GM23338 (cell line): Measurements from ENCODE around the gene MDH1. TPM values are rescaled to one million over a fixed set of nuclear protein-coding genes. Genes with fewer than 3 reads are reported as not detected.

Source experiments
- ATAC-seq: fragments of 200-7000 bp; cut with Tn5 transposase; 3 replicates; pipeline ENCODE4 v1.9.1; 2020
- DNase-seq: peaks from one replicate; pipeline ENCODE4 v3.0.0-alpha.2; 2015; ENCODE audit warnings: low spot score
- H2AFZ ChIP-seq: fragments of 200-600 bp; sonication (generic); 2 replicates; pipeline ENCODE4 v1.8.0; 2016; ENCODE audit warnings: antibody characterized with exemption, mild to moderate bottlenecking, moderate library complexity
- H3F3A ChIP-seq: fragments of 200-600 bp; sonication (generic); replicated peaks from 2 replicates; pipeline ENCODE4 v1.8.0; 2017; ENCODE audit warnings: antibody characterized with exemption, mixed run types, low read depth
- H3K27ac ChIP-seq: fragments of 200-600 bp; sonication (generic); 2 replicates; pipeline ENCODE4 v1.6.1; 2016; ENCODE audit warnings: low read depth
- H3K27me3 ChIP-seq: fragments of 200-600 bp; sonication (generic); 2 replicates; pipeline ENCODE4 v1.8.0; 2016; ENCODE audit warnings: mild to moderate bottlenecking, mixed run types, moderate library complexity; ENCODE audit not compliant: insufficient read depth
- H3K36me3 ChIP-seq: fragments of 200-600 bp; sonication (generic); 2 replicates; pipeline ENCODE4 v1.8.0; 2016; ENCODE audit warnings: mild to moderate bottlenecking; ENCODE audit not compliant: insufficient read depth
- H3K4me1 ChIP-seq: fragments of 200-600 bp; sonication (generic); 2 replicates; pipeline ENCODE4 v1.8.0; 2016; ENCODE audit warnings: mild to moderate bottlenecking, moderate library complexity; ENCODE audit not compliant: insufficient read depth
- H3K4me2 ChIP-seq: fragments of 200-600 bp; sonication (generic); 2 replicates; pipeline ENCODE4 v1.7.1; 2017; ENCODE audit warnings: mixed run types
- H3K4me3 ChIP-seq: fragments of 200-600 bp; sonication (generic); 2 replicates; pipeline ENCODE4 v1.6.1; 2016; ENCODE audit warnings: mixed run types
- H3K79me2 ChIP-seq: fragments of 200-600 bp; sonication (generic); replicated peaks from 2 replicates; pipeline ENCODE4 v1.8.0; 2017; ENCODE audit warnings: mild to moderate bottlenecking; ENCODE audit not compliant: insufficient read depth
- H3K9me2 ChIP-seq: fragments of 200-600 bp; sonication (generic); 2 replicates; pipeline ENCODE4 v1.8.0; 2017; ENCODE audit not compliant: insufficient read depth
- H4K20me1 ChIP-seq: fragments of 200-600 bp; sonication (generic); replicated peaks from 2 replicates; pipeline ENCODE4 v1.8.0; 2017; ENCODE audit warnings: mild to moderate bottlenecking; ENCODE audit not compliant: insufficient read depth
- H3K27ac Mint-ChIP-seq: 2 replicates; pipeline ENCODE4 v1.8.0; 2020; ENCODE audit warnings: inconsistent platforms, mild to moderate bottlenecking, moderate library complexity, mixed read lengths
- H3K27me3 Mint-ChIP-seq: 3 replicates; pipeline ENCODE4 v1.8.0; 2022; ENCODE audit warnings: low read depth, mild to moderate bottlenecking, moderate library complexity, mixed read lengths, inconsistent platforms; ENCODE audit not compliant: insufficient read depth, poor library complexity
- H3K36me3 Mint-ChIP-seq: 3 replicates; pipeline ENCODE4 v1.8.0; 2021; ENCODE audit warnings: low read depth, mild to moderate bottlenecking, inconsistent platforms, moderate library complexity, mixed read lengths
- H3K4me1 Mint-ChIP-seq: 3 replicates; pipeline ENCODE4 v1.8.0; 2020; ENCODE audit warnings: mild to moderate bottlenecking, inconsistent platforms, mixed read lengths
- H3K4me3 Mint-ChIP-seq: 3 replicates; pipeline ENCODE4 v1.8.0; 2021; ENCODE audit warnings: moderate library complexity, mild to moderate bottlenecking, inconsistent platforms, mixed read lengths
- H3K9me3 Mint-ChIP-seq: 3 replicates; pipeline ENCODE4 v1.8.0; 2020; ENCODE audit warnings: moderate library complexity, mild to moderate bottlenecking, inconsistent platforms, mixed read lengths
- CREB1 ChIP-seq: fragments of 250-450 bp; sonication (Bioruptor Pico); IDR thresholded peaks from 2 replicates; pipeline ENCODE4 v1.5.0; 2020; ENCODE audit warnings: low read depth, mild to moderate bottlenecking, moderate library complexity
- EZH2 ChIP-seq: fragments of 200-600 bp; sonication (generic); IDR thresholded peaks from one replicate; pipeline ENCODE4 v1.8.0; 2017; ENCODE audit warnings: antibody characterized with exemption, mild to moderate bottlenecking, low read depth; ENCODE audit not compliant: unreplicated experiment
- NANOG ChIP-seq: IDR thresholded peaks from 2 replicates; pipeline ENCODE4 v1.6.1; 2016; ENCODE audit warnings: antibody characterized with exemption, borderline replicate concordance
- REST ChIP-seq: IDR thresholded peaks from one replicate; pipeline ENCODE4 v1.6.1; 2018; ENCODE audit warnings: antibody characterized with exemption; ENCODE audit not compliant: unreplicated experiment
- STAT1 ChIP-seq: IDR thresholded peaks from one replicate; pipeline ENCODE4 v1.6.1; 2016; ENCODE audit warnings: antibody characterized with exemption; ENCODE audit not compliant: unreplicated experiment
- ZNF114 ChIP-seq: fragments of 250-450 bp; sonication (Bioruptor Pico); IDR thresholded peaks from 2 replicates; pipeline ENCODE4 v1.5.0; 2020; ENCODE audit warnings: mild to moderate bottlenecking, moderate library complexity
- ZNF331 ChIP-seq: fragments of 250-450 bp; sonication (Bioruptor Pico); IDR thresholded peaks from 2 replicates; pipeline ENCODE4 v1.5.0; 2020; ENCODE audit warnings: low read depth, mild to moderate bottlenecking, moderate library complexity
- polyA plus RNA-seq: library from polyadenylated mRNA; unstranded; fragments of >200 nt; fragmentation: Nextera tagmentation; extraction: Ambion mirVana; gene quantifications from 2 replicates; pipeline ENCODE4 v1.2.1, GENCODE V29; 2016
- total RNA-seq: library from RNA; depleted of rRNA; stranded (reverse); fragments of >200 nt; shearing (Covaris generic); gene quantifications from 2 replicates; pipeline ENCODE4 v1.2.3, GENCODE V29; 2014
- TF ChIP-seq, protein P1 (sequence below): fragments of 250-450 bp; sonication (Bioruptor Pico); IDR thresholded peaks from 2 replicates; pipeline ENCODE4 v1.5.0; 2020; ENCODE audit warnings: mild to moderate bottlenecking, moderate library complexity

MDH1 gene
- total and polyA plus RNA-seq, 2 experiments from 2014 or later = 275 to 503 TPM

DNA sequence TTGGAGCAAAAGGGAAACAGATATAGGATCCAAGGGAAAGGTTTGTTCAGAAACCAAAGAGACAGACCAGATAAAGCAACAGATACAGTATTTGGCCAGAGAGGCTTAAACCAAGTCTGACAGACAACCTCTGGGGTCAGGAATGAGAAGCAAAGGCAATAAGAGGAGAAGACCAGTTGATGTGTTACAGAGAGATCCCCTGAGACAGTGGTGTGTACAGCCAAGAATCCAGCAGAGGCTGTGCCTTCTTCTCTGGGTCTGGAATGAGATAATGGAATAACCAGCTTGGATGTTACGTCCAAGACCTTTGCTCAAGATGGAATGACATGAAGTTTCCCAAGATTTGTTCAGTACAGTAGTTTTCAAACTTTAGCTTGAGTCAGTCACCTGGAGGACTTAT lies 61.1 kb downstream of the MDH1 start (continued):
- TF ChIP-seq, protein P1, sequence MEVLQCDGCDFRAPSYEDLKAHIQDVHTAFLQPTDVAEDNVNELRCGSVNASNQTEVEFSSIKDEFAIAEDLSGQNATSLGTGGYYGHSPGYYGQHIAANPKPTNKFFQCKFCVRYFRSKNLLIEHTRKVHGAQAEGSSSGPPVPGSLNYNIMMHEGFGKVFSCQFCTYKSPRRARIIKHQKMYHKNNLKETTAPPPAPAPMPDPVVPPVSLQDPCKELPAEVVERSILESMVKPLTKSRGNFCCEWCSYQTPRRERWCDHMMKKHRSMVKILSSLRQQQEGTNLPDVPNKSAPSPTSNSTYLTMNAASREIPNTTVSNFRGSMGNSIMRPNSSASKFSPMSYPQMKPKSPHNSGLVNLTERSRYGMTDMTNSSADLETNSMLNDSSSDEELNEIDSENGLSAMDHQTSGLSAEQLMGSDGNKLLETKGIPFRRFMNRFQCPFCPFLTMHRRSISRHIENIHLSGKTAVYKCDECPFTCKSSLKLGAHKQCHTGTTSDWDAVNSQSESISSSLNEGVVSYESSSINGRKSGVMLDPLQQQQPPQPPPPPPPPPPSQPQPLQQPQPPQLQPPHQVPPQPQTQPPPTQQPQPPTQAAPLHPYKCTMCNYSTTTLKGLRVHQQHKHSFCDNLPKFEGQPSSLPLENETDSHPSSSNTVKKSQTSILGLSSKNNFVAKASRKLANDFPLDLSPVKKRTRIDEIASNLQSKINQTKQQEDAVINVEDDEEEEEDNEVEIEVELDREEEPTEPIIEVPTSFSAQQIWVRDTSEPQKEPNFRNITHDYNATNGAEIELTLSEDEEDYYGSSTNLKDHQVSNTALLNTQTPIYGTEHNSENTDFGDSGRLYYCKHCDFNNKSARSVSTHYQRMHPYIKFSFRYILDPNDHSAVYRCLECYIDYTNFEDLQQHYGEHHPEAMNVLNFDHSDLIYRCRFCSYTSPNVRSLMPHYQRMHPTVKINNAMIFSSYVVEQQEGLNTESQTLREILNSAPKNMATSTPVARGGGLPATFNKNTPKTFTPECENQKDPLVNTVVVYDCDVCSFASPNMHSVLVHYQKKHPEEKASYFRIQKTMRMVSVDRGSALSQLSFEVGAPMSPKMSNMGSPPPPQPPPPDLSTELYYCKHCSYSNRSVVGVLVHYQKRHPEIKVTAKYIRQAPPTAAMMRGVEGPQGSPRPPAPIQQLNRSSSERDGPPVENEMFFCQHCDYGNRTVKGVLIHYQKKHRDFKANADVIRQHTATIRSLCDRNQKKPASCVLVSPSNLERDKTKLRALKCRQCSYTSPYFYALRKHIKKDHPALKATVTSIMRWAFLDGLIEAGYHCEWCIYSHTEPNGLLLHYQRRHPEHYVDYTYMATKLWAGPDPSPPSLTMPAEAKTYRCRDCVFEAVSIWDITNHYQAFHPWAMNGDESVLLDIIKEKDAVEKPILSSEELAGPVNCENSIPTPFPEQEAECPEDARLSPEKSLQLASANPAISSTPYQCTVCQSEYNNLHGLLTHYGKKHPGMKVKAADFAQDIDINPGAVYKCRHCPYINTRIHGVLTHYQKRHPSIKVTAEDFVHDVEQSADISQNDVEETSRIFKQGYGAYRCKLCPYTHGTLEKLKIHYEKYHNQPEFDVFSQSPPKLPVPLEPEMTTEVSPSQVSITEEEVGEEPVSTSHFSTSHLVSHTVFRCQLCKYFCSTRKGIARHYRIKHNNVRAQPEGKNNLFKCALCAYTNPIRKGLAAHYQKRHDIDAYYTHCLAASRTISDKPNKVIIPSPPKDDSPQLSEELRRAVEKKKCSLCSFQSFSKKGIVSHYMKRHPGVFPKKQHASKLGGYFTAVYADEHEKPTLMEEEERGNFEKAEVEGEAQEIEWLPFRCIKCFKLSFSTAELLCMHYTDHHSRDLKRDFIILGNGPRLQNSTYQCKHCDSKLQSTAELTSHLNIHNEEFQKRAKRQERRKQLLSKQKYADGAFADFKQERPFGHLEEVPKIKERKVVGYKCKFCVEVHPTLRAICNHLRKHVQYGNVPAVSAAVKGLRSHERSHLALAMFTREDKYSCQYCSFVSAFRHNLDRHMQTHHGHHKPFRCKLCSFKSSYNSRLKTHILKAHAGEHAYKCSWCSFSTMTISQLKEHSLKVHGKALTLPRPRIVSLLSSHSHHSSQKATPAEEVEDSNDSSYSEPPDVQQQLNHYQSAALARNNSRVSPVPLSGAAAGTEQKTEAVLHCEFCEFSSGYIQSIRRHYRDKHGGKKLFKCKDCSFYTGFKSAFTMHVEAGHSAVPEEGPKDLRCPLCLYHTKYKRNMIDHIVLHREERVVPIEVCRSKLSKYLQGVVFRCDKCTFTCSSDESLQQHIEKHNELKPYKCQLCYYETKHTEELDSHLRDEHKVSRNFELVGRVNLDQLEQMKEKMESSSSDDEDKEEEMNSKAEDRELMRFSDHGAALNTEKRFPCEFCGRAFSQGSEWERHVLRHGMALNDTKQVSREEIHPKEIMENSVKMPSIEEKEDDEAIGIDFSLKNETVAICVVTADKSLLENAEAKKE = no peak
- TF ChIP-seq STAT1 (no peak), NANOG (no peak), EZH2 (no peak), CREB1 (CRISPR knock-in tag) (no peak), ZNF331 (CRISPR knock-in tag) (no peak)

DNA sequence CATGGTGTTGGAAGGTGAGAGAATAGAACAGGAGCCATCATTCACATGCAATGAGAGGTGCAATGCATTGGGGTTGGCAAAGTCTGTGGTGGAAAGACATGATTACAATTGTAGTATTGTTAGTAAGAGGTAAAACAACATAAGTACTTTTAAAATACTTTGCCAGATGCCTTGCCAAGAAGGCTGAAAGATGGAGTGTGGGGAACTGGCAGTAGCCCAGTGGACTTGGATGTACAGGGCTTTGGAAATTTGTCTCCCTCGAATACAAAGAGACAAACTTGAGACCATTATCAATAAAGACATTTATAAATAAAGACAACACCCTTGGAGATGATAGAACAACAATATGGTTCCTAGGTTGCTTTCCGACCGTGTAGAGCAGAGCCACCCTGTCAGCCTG lies 62.0 kb downstream of the MDH1 start:
- ATAC-seq (no peak), DNase-seq (no peak)
- Histone ChIP-seq H3K27ac (no peak overlapping the region), H3K4me1 (no peaks in the 10 kb centered on the region; the same call in 1 of the 2 replicates), H3K27me3 (no peaks in the 10 kb centered on the region), H3K4me2 (no peak overlapping the region), H3K36me3 (no peaks in the 10 kb centered on the region), H3K9me2 (peaks cover 14% of the 10 kb centered on the region; the same call in 1 of the 2 replicates), H2AFZ (no peak overlapping the region), H3F3A (no peaks in the 10 kb centered on the region), H4K20me1 (no peaks in the 10 kb centered on the region), H3K4me3 (no peak overlapping the region), H3K79me2 (no peaks in the 10 kb centered on the region)
- H3K9me3 Mint-ChIP-seq = peaks cover 3% of the 10 kb centered on the region; the same call in 2 of the 3 replicates
- no peaks in the 10 kb centered on the region for H3K27me3 Mint-ChIP-seq
- H3K4me1 Mint-ChIP-seq = peaks cover 13% of the 10 kb centered on the region
- H3K4me3 Mint-ChIP-seq = no peak overlapping the region
- no peak overlapping the region for H3K27ac Mint-ChIP-seq
- H3K36me3 Mint-ChIP-seq = 0 out of 3 replicates have a peak, but pooled peaks cover 4% of the 10 kb centered on the region
- TF ChIP-seq NANOG = no peak
- TF ChIP-seq ZNF114 (CRISPR knock-in tag) = no peak
- TF ChIP-seq REST = no peak
- no peak for TF ChIP-seq STAT1
